Right lobe of liver (tissue), 6 donors: Measurements from ENCODE around the gene STON2. TPM values are rescaled to one million over a fixed set of nuclear protein-coding genes. Genes with fewer than 3 reads are reported as not detected.
A peak's percentile ranks its signal among the peaks of the same experiment; 100 is the strongest.

Experiments
- ATAC-seq, 4 donors: fragments of 200-7000 bp; cut with Tn5 transposase; one replicate each; pipeline ENCODE4 v1.9.1; 2020; ENCODE audit warnings: mild to moderate bottlenecking in 4 of 4, moderate library complexity in 4 of 4
- DNase-seq, 3 donors: peaks; one replicate each; pipeline ENCODE4 v3.0.0-alpha.2; 2020
- H3K27ac ChIP-seq, 3 donors: fragments of 200-600 bp; one replicate each; pipeline ENCODE4 v1.8.0; 2022
- H3K27me3 ChIP-seq, 2 donors: fragments of 200-600 bp; one replicate each; pipeline ENCODE4 v1.8.0; 2022
- H3K36me3 ChIP-seq, 4 donors: fragments of 200-600 bp; sonication (generic) in 1 of 4; one replicate each; pipeline versions ENCODE4 v1.5.1 to v1.8.0; 2017 to 2022; ENCODE audit warnings: control low read depth in 1 of 4
- H3K4me1 ChIP-seq, 4 donors: fragments of 200-600 bp; sonication (generic) in 1 of 4; one replicate each; pipeline versions ENCODE4 v1.5.1 to v1.8.0; 2017 to 2022; ENCODE audit warnings: control low read depth in 1 of 4
- H3K4me3 ChIP-seq, 3 donors: fragments of 200-600 bp; one replicate each; pipeline ENCODE4 v1.8.0; 2022
- H3K9me3 ChIP-seq, 4 donors: fragments of 200-600 bp; sonication (generic) in 1 of 4; one replicate each; pipeline versions ENCODE4 v1.5.1 to v1.8.0; 2017 to 2022; ENCODE audit warnings: control low read depth in 1 of 4
- CTCF ChIP-seq, 4 donors: fragments of 200-600 bp in 3 of 4; fragments of 450-650 bp in 1 of 4; IDR thresholded peaks; one replicate each; pipeline versions ENCODE4 v1.5.1 to v1.8.0; 2016 to 2022; ENCODE audit warnings: antibody characterized with exemption in 4 of 4, mild to moderate bottlenecking in 2 of 4
- POLR2A ChIP-seq: fragments of 450-650 bp; IDR thresholded peaks from one replicate; pipeline ENCODE4 v1.6.1; 2017; ENCODE audit warnings: antibody characterized with exemption, mild to moderate bottlenecking
- WGBS: methylation state at CpG from one replicate; pipeline ENCODE4 v1.1.6; 2018; ENCODE audit warnings: low coverage, low lambda C conversion rate; ENCODE audit not compliant: insufficient coverage; ENCODE audit errors: missing lambda C conversion rate; 5-methylcytosine and 5-hydroxymethylcytosine counted together
- intact Hi-C, 2 donors: fragments of 100-400 bp; cut with DNase I; formaldehyde crosslinking; loops; one replicate each; pipeline versions ENCODE4 v1.11.2 to v1.14.1; 2022
- total RNA-seq, 6 experiments: library from RNA; depleted of rRNA in 2 of 6; stranded (reverse); fragments of >200 nt in 2 of 6; fragmentation: NEBNext Ultra II Directional in 3 of 6; extraction: Animal tissue kit (Norgen Biotek cat#: 25700) in 3 of 6; gene quantifications; one replicate each; pipeline versions ENCODE4 v1.1.0 to v1.2.4, GENCODE V29; 2016 to 2023
- donor health status: DM: no; HTN: yes; CAD: no.
- donor health status: DM: no; HTN: no; CAD: no.
- donor health status: DM: no; HTN: no; CAD: no.
- donor health status: DM: no; HTN: yes; CAD: no.
- donor health status: DM: no; HTN: yes; CAD: no.

The STON2 gene
- total RNA-seq, 6 experiments from 2014 or later = 4.9 to 23.7 (median 10.7) TPM

DNA sequence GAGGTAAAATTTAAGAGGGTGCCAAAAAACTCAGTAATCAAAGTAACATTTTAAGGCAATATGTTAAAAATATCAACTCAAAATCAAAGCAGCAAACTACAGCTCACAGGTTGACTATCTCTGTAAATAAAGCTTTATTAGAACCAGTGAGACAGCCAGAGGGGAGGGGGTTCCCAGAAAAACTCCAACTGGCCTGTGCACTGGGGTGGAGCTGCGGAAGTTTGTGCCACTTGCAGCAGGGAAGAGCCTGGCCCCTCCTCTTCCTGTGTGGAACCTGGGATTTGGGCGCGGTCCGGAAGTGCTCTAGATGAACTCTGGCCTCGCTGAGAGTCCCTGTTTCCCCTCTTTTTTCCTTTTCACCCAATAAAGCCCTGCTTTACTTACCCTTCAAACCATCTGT is 8.1 kb downstream of the STON2 start:
- Histone ChIP-seq H3K9me3 (no peaks in the 10 kb centered on the region), H3K4me3 (no peak overlapping the region), H3K4me1 (no peaks in the 10 kb centered on the region), H3K27ac (no peak overlapping the region), H3K36me3 (no peaks in the 10 kb centered on the region), H3K27me3 (no peaks in the 10 kb centered on the region)
- 88% methylated on average over 4 of the region's 5 CpGs for WGBS
- no peak for TF ChIP-seq CTCF (IDR thresholded peaks at IDR 0.05)
- TF ChIP-seq POLR2A = no peak
- DNase-seq (no peak), ATAC-seq (peak in 2 of 4 donors; percentile 36 to 41)
- intact Hi-C loops = no loop called here

- ATAC-seq = peak; percentile 23 to 67 (median 32)
- TF ChIP-seq CTCF (IDR thresholded peaks at IDR 0.05) = no peak
- TF ChIP-seq POLR2A = no peak
- Histone ChIP-seq H3K27ac (no peak overlapping the region), H3K4me3 (no peak overlapping the region), H3K4me1 (no peaks in the 10 kb centered on the region), H3K36me3 (no peaks in the 10 kb centered on the region), H3K9me3 (no peaks in the 10 kb centered on the region), H3K27me3 (no peaks in the 10 kb centered on the region)
- DNase-seq = no peak
- 60% methylated on average over 3 of the region's 3 CpGs for WGBS
- intact Hi-C loops = no loop called here
Observed at GRCh38 chr14:81390696-81391095, 9.4 kb downstream of the STON2 start.

DNA sequence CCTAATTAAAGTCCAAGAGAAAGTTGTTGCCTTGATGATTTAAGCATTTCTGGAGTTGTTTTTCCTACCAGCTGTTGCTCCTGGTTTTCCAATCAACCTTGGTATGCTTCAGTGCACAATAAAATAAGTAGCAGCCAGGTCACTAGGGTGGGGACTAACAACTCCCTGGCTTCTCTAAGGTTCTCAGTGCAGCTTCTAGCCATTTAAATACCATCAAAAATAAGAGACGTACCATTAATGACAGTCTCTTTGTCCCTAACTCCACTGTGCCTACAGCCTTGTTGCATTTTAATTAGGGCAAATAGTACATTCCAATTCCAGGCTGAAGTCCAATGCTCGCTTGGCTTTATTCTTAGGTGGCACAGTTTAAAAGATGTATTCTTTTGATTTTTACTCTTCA is 11.8 kb downstream of the STON2 start:
- ATAC-seq = no peak
- intact Hi-C loops = no loop called here
- no peak for DNase-seq
- Histone ChIP-seq H3K27me3 (no peaks in the 10 kb centered on the region), H3K9me3 (no peaks in the 10 kb centered on the region), H3K27ac (no peak overlapping the region), H3K4me3 (no peak overlapping the region), H3K4me1 (no peaks in the 10 kb centered on the region), H3K36me3 (no peaks in the 10 kb centered on the region)
- 93% methylated on average over 2 of the region's 2 CpGs for WGBS
- TF ChIP-seq POLR2A (no peak), CTCF (IDR thresholded peaks at IDR 0.05) (no peak)

DNA sequence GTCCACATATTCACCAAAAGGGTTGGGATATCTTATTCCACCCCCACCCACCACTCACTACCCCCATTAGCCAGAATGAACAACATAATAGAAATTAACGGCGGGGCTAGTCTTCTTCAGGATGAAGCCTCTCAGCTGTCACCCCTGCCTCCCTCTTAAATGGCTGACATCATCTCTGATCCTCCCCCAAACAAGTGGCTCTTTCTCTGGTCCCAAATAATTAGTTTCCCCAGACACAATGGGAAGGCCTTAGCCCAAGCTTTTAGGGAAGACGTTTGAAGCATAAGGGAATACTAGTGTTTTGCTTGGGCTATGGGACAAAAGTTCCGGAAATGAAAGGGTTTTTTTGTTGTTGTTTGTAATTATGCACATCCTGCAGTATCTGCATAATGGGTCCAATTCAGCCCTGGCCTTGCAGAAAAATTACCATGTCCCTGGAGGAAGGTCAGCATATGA is 13.8 kb downstream of the STON2 start:
- Histone ChIP-seq H3K36me3 (no peaks in the 10 kb centered on the region), H3K4me3 (no peak overlapping the region), H3K27ac (no peak overlapping the region), H3K4me1 (no peaks in the 10 kb centered on the region), H3K27me3 (no peaks in the 10 kb centered on the region), H3K9me3 (no peaks in the 10 kb centered on the region)
- TF ChIP-seq POLR2A = no peak
- TF ChIP-seq CTCF (IDR thresholded peaks at IDR 0.05) = no peak
- no peak for DNase-seq
- no peak for ATAC-seq
- WGBS = 53% methylated on average over 4 of the region's 4 CpGs
- intact Hi-C loops = no loop called here

DNA sequence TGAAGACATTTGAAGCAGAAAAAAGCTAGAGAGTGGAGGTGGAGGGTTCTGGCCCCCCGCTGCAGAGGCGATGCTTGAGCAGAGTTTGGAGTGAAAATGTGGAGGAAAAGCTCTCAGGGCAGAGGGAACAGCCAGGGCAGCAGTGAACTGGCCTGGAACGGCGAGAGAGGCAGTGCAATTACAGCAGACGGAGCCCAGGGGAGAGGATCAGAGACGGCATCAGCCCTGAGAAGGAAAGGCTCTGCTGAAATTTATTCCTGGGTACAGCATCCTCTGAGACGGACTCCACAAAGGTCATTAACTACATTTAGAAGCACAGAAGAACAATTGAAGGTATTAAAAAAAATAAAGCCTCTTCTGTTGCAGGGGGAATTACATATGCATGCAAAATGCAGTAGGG is 14.2 kb downstream of the STON2 start:
- no peak overlapping the region for H3K4me3 ChIP-seq
- TF ChIP-seq CTCF (IDR thresholded peaks at IDR 0.05) (no peak), POLR2A (no peak)
- no peaks in the 10 kb centered on the region for H3K4me1 ChIP-seq
- no peaks in the 10 kb centered on the region for H3K36me3 ChIP-seq
- H3K9me3 ChIP-seq = no peaks in the 10 kb centered on the region
- intact Hi-C loops = no loop called here
- no peak for DNase-seq
- WGBS = 82% methylated on average over 2 of the region's 7 CpGs
- H3K27ac ChIP-seq = no peak overlapping the region
- no peak for ATAC-seq
- no peaks in the 10 kb centered on the region for H3K27me3 ChIP-seq
